Measurements from ENCODE around the gene KANK4. TPM values are rescaled to one million over a fixed set of nuclear protein-coding genes. Genes with fewer than 3 reads are reported as not detected.

Gene KANK4
- total RNA-seq, 4 donors from 2014 or later = 14.5 TPM; not detected in 3

- intact Hi-C loops (cut with DNase I; ENCODE audit: low total_unique reads) = no loop called here
- H3K36me3 ChIP-seq = no peaks in the 10 kb centered on the region
Measured at GRCh38 chr1:62263006-62263813, 56.0 kb downstream of the KANK4 start.

GRCh38 chr1:62260688-62261087 is 58.5 kb downstream of the KANK4 start:
- intact Hi-C loops (cut with DNase I; ENCODE audit: low total_unique reads) = no loop called here

More at GRCh38 chr1:62263006-62263813, 56.0 kb downstream of the KANK4 start:
- no peak overlapping the region for H3K27ac ChIP-seq
- no peak for TF ChIP-seq CTCF (IDR thresholded peaks at IDR 0.05)
- TF ChIP-seq POLR2A (IDR thresholded peaks at IDR 0.05) = no peak
- no peak for DNase-seq
- no peaks in the 10 kb centered on the region for H3K27me3 ChIP-seq
- no peaks in the 10 kb centered on the region for H3K4me1 ChIP-seq
- H3K4me3 ChIP-seq = no peak overlapping the region
- no peaks in the 10 kb centered on the region for H3K9me3 ChIP-seq

GRCh38 chr1:62259551-62259950 is 59.7 kb downstream of the KANK4 start:
- no peak overlapping the region for H3K27ac ChIP-seq
- intact Hi-C loops (cut with DNase I; ENCODE audit: low total_unique reads) = no loop called here
- no peaks in the 10 kb centered on the region for H3K9me3 ChIP-seq
- H3K4me1 ChIP-seq = no peaks in the 10 kb centered on the region
- H3K4me3 ChIP-seq = no peak overlapping the region
- TF ChIP-seq POLR2A (IDR thresholded peaks at IDR 0.05) (no peak), CTCF (IDR thresholded peaks at IDR 0.05) (no peak)
- no peak for DNase-seq
- H3K27me3 ChIP-seq = no peaks in the 10 kb centered on the region
- H3K36me3 ChIP-seq = no peaks in the 10 kb centered on the region

More at GRCh38 chr1:62260688-62261087, 58.5 kb downstream of the KANK4 start:
- H3K9me3 ChIP-seq = no peaks in the 10 kb centered on the region
- DNase-seq = no peak
- TF ChIP-seq CTCF (IDR thresholded peaks at IDR 0.05) (no peak), POLR2A (IDR thresholded peaks at IDR 0.05) (no peak)
- no peak overlapping the region for H3K27ac ChIP-seq
- H3K27me3 ChIP-seq = no peaks in the 10 kb centered on the region
- no peaks in the 10 kb centered on the region for H3K36me3 ChIP-seq
- no peak overlapping the region for H3K4me3 ChIP-seq
- H3K4me1 ChIP-seq = no peaks in the 10 kb centered on the region

GRCh38 chr1:62250126-62250726 is 69.0 kb downstream of the KANK4 start:
- DNase-seq = no peak
- intact Hi-C loops (cut with DNase I; ENCODE audit: low total_unique reads) = no loop called here
- Histone ChIP-seq H3K36me3 (no peaks in the 10 kb centered on the region), H3K4me3 (no peak overlapping the region), H3K27me3 (no peaks in the 10 kb centered on the region), H3K9me3 (no peaks in the 10 kb centered on the region), H3K27ac (no peak overlapping the region), H3K4me1 (no peaks in the 10 kb centered on the region)
- TF ChIP-seq POLR2A (IDR thresholded peaks at IDR 0.05) = no peak
- no peak for TF ChIP-seq CTCF (IDR thresholded peaks at IDR 0.05)

Measured in uterus (tissue), 4 donors.